CD4-positive, CD25-positive, alpha-beta regulatory T cell (primary cell): ENCODE data around the gene WDR70. TPM values are rescaled to one million over a fixed set of nuclear protein-coding genes. Genes with fewer than 3 reads are reported as not detected.

Experiments
- ATAC-seq, 2 donors: fragments of 150-1000 bp; cut with Tn5 transposase; one replicate each; pipeline ENCODE4 v1.10.0; 2021; ENCODE audit warnings: low read depth in 2 of 2, moderate number of reproducible peaks in 2 of 2, moderate library complexity in 1 of 2
- DNase-seq, 3 donors: peaks; one replicate each; pipeline versions ENCODE4 v3.0.0 to v3.0.0-alpha.2; 2012 to 2022; ENCODE audit warnings: mixed read lengths in 1 of 3
- H3K27ac ChIP-seq: one replicate; pipeline ENCODE4 v1.7.0; 2013; ENCODE audit warnings: mild to moderate bottlenecking, low read length; ENCODE audit not compliant: insufficient read depth, poor library complexity, severe bottlenecking
- H3K27me3 ChIP-seq: one replicate; pipeline ENCODE4 v1.7.0; 2013; ENCODE audit warnings: low read length; ENCODE audit not compliant: control insufficient read depth, insufficient read depth
- H3K36me3 ChIP-seq: one replicate; pipeline ENCODE4 v1.7.0; 2013; ENCODE audit warnings: mild to moderate bottlenecking, low read length, moderate library complexity; ENCODE audit not compliant: control insufficient read depth, insufficient read depth
- H3K4me1 ChIP-seq: 2 replicates; pipeline ENCODE4 v1.7.0; 2013; ENCODE audit warnings: mild to moderate bottlenecking, low read length; ENCODE audit not compliant: insufficient read depth, control insufficient read depth, poor library complexity, severe bottlenecking
- H3K4me3 ChIP-seq: one replicate; pipeline ENCODE4 v1.7.0; 2013; ENCODE audit warnings: low read depth, mild to moderate bottlenecking, low read length, moderate library complexity
- H3K9me3 ChIP-seq, 2 experiments: 1 replicate in 1 of 2; 2 replicates in 1 of 2; pipeline ENCODE4 v1.7.0; 2013; ENCODE audit warnings: low read length in 2 of 2, mild to moderate bottlenecking in 1 of 2, moderate library complexity in 1 of 2; ENCODE audit not compliant: control insufficient read depth in 2 of 2
- H3K27ac Mint-ChIP-seq, 3 donors: one replicate each; pipeline ENCODE4 v1.8.0; 2020 to 2022; ENCODE audit warnings: mild to moderate bottlenecking in 3 of 3, mixed read lengths in 3 of 3, moderate library complexity in 2 of 3
- H3K27me3 Mint-ChIP-seq: one replicate; pipeline ENCODE4 v1.8.0; 2022; ENCODE audit warnings: mild to moderate bottlenecking, mixed read lengths
- H3K36me3 Mint-ChIP-seq: one replicate; pipeline ENCODE4 v1.8.0; 2020; ENCODE audit warnings: mixed read lengths
- H3K4me1 Mint-ChIP-seq, 4 donors: one replicate each; pipeline ENCODE4 v1.8.0; 2020 to 2022; ENCODE audit warnings: mixed read lengths in 4 of 4, mild to moderate bottlenecking in 1 of 4
- H3K4me3 Mint-ChIP-seq, 4 donors: one replicate each; pipeline ENCODE4 v1.8.0; 2020 to 2022; ENCODE audit warnings: mild to moderate bottlenecking in 4 of 4, mixed read lengths in 4 of 4, moderate library complexity in 3 of 4
- H3K9me3 Mint-ChIP-seq, 7 donors: one replicate each; pipeline ENCODE4 v1.8.0; 2020 to 2022; ENCODE audit warnings: mixed read lengths in 7 of 7, mild to moderate bottlenecking in 3 of 7, moderate library complexity in 2 of 7
- polyA plus RNA-seq, 4 donors: library from polyadenylated mRNA; unstranded; fragments of 300-500 nt; fragmentation: Illumina TruSeq; gene quantifications; one replicate each; pipeline ENCODE4 v1.2.3, GENCODE V29; 2021
- total RNA-seq: library from RNA; stranded (reverse); gene quantifications from one replicate; pipeline ENCODE4 v1.2.3, GENCODE V29; 2022

WDR70 gene
- total and polyA plus RNA-seq, 5 donors from 2014 or later: 15.9 to 35.3 (median 24.9) TPM

DNA sequence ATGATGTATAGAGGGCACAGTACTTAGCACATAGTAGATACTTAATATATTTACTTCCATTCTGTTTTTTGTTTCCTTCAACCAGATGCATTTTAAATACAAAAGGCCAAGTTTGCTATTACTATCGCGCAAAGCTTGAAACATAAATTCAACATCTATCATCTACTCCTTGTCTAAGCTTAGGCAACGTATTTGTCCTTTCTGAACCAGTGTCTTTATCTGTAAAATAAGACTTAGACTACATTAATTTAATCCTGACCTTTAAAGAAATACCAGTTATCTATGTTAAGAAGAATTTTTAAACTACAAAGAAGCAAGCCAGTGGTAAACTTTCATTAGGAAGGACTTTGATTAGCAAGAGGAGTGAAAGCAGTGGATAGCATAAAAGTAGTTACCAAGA is 173.0 kb downstream of the WDR70 start:
- Mint-ChIP-seq H3K36me3 (peaks cover 16% of the 10 kb centered on the region), H3K4me1 (peaks cover 12 to 26% (median 18%) of the 10 kb centered on the region in 4 donors), H3K27ac (peak overlapping the region in 1 of 3 donors; percentile 12), H3K9me3 (no peaks in the 10 kb centered on the region), H3K27me3 (no peaks in the 10 kb centered on the region), H3K4me3 (no peak overlapping the region)
- DNase-seq: no peak
- Histone ChIP-seq H3K4me1 (no peaks in the 10 kb centered on the region), H3K27ac (no peak overlapping the region), H3K4me3 (no peak overlapping the region), H3K27me3 (no peaks in the 10 kb centered on the region), H3K9me3 (no peaks in the 10 kb centered on the region), H3K36me3 (no peaks in the 10 kb centered on the region)
- ATAC-seq: no peak

- Mint-ChIP-seq H3K36me3 (peaks cover 16% of the 10 kb centered on the region), H3K4me1 (peaks cover 12 to 30% (median 22%) of the 10 kb centered on the region in 4 donors), H3K27me3 (no peaks in the 10 kb centered on the region), H3K4me3 (no peak overlapping the region), H3K27ac (peak overlapping the region in 1 of 3 donors; percentile 12), H3K9me3 (peaks cover 0 to 3% (median 0%) of the 10 kb centered on the region in 7 donors)
- Histone ChIP-seq H3K9me3 (no peaks in the 10 kb centered on the region), H3K4me1 (no peaks in the 10 kb centered on the region), H3K27ac (no peak overlapping the region), H3K27me3 (no peaks in the 10 kb centered on the region), H3K4me3 (no peak overlapping the region), H3K36me3 (no peaks in the 10 kb centered on the region)
- ATAC-seq (no peak), DNase-seq (no peak)
These were observed 173.9 kb downstream of the WDR70 start for GRCh38 chr5:37552770-37553719.

DNA sequence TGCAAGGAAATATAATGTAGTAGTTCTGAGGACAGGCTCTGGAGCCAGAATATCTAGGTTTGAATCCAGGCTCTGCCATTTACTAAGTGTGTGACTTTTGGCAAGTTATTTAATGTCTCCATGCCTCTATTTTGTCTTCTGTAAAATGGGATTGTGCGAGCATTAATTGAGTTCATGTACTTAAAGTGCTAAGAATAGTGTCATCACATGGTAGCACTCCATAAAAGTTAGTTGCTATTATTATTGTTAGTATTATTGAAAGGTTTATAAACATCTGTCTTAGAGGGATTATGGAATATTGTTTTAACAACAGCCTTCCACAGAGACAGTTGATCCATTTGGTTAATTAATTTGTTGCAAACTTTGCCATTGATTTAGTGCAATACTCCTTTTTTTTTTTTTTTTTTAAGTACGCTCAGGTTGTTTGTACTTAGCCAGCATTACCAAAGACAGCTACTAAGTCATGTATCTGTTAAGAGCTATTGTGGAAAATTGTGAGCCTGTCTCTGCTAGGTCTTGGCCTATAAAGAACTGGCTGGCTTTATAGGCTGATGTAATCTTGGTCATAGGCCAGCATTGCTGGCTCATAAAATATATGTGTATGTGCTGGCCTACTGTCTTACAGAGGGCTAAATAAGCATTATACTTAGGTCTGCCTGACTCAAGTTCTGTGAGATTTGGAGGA is 174.7 kb downstream of the WDR70 start:
- no peaks in the 10 kb centered on the region for H3K36me3 ChIP-seq
- Mint-ChIP-seq H3K27ac (no peak overlapping the region), H3K9me3 (peaks cover 0 to 3% (median 0%) of the 10 kb centered on the region in 7 donors), H3K4me1 (peaks cover 8 to 30% (median 17%) of the 10 kb centered on the region in 4 donors), H3K27me3 (no peaks in the 10 kb centered on the region), H3K36me3 (peaks cover 10% of the 10 kb centered on the region), H3K4me3 (no peak overlapping the region)
- H3K9me3 ChIP-seq: no peaks in the 10 kb centered on the region
- H3K27me3 ChIP-seq: no peaks in the 10 kb centered on the region
- H3K27ac ChIP-seq: no peak overlapping the region
- no peaks in the 10 kb centered on the region for H3K4me1 ChIP-seq
- H3K4me3 ChIP-seq: no peak overlapping the region
- no peak for DNase-seq
- ATAC-seq: no peak

DNA sequence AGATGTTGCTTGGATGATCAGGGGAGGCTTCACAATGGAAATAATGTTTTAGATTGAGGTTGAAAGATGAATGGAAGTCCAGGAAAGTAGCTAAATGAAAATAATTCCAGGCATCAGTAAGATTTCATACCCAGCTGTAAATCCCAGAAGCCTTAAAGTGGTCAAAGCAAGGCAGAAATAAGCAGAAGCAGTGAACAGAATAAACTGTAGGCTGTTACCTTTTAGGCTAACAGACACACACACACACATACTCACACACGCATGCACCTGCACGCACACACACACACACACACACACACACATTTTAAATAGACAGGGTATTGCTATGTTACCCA is 175.3 kb downstream of the WDR70 start:
- DNase-seq (no peak), ATAC-seq (no peak)
- no peaks in the 10 kb centered on the region for H3K9me3 ChIP-seq
- no peaks in the 10 kb centered on the region for H3K36me3 ChIP-seq
- Mint-ChIP-seq H3K36me3 (peaks cover 8% of the 10 kb centered on the region), H3K4me3 (no peak overlapping the region), H3K27ac (no peak overlapping the region), H3K9me3 (peaks cover 0 to 3% (median 0%) of the 10 kb centered on the region in 7 donors), H3K4me1 (peaks cover 5 to 30% (median 13%) of the 10 kb centered on the region in 4 donors), H3K27me3 (no peaks in the 10 kb centered on the region)
- no peak overlapping the region for H3K4me3 ChIP-seq
- H3K27ac ChIP-seq: no peak overlapping the region
- H3K4me1 ChIP-seq: no peaks in the 10 kb centered on the region
- no peaks in the 10 kb centered on the region for H3K27me3 ChIP-seq

- ATAC-seq (no peak), DNase-seq (peak in 1 of 3 donors; percentile 41)
- Mint-ChIP-seq H3K9me3 (peaks cover 0 to 3% (median 0%) of the 10 kb centered on the region in 7 donors), H3K4me1 (peaks cover 5 to 29% (median 13%) of the 10 kb centered on the region in 4 donors), H3K4me3 (no peak overlapping the region), H3K27me3 (no peaks in the 10 kb centered on the region), H3K27ac (no peak overlapping the region), H3K36me3 (peaks cover 8% of the 10 kb centered on the region)
- no peaks in the 10 kb centered on the region for H3K4me1 ChIP-seq
- no peaks in the 10 kb centered on the region for H3K27me3 ChIP-seq
- H3K27ac ChIP-seq: no peak overlapping the region
- H3K36me3 ChIP-seq: no peaks in the 10 kb centered on the region
- H3K9me3 ChIP-seq: no peaks in the 10 kb centered on the region
- no peak overlapping the region for H3K4me3 ChIP-seq
These were observed 175.8 kb downstream of the WDR70 start for GRCh38 chr5:37554938-37555337.

GRCh38 chr5:37557734-37558293 is 178.7 kb downstream of the WDR70 start:
- Mint-ChIP-seq H3K27me3 (no peaks in the 10 kb centered on the region), H3K36me3 (peaks cover 8% of the 10 kb centered on the region), H3K4me1 (peaks cover 0 to 21% (median 6%) of the 10 kb centered on the region in 4 donors), H3K9me3 (peaks cover 0 to 3% (median 0%) of the 10 kb centered on the region in 7 donors), H3K27ac (peak overlapping the region in 1 of 3 donors; percentile 43), H3K4me3 (no peak overlapping the region)
- no peaks in the 10 kb centered on the region for H3K4me1 ChIP-seq
- H3K27ac ChIP-seq: no peak overlapping the region
- H3K36me3 ChIP-seq: no peaks in the 10 kb centered on the region
- H3K4me3 ChIP-seq: no peak overlapping the region
- no peaks in the 10 kb centered on the region for H3K27me3 ChIP-seq
- DNase-seq: no peak
- H3K9me3 ChIP-seq: no peaks in the 10 kb centered on the region
- ATAC-seq: no peak

- Mint-ChIP-seq H3K27ac (no peak overlapping the region), H3K27me3 (no peaks in the 10 kb centered on the region), H3K4me3 (no peak overlapping the region), H3K4me1 (peaks cover 4 to 11% (median 5%) of the 10 kb centered on the region in 4 donors), H3K36me3 (peaks cover 15% of the 10 kb centered on the region), H3K9me3 (no peaks in the 10 kb centered on the region)
- Histone ChIP-seq H3K9me3 (no peaks in the 10 kb centered on the region), H3K4me3 (no peak overlapping the region), H3K27ac (no peak overlapping the region), H3K27me3 (no peaks in the 10 kb centered on the region), H3K36me3 (no peaks in the 10 kb centered on the region), H3K4me1 (no peaks in the 10 kb centered on the region)
- no peak for ATAC-seq
- DNase-seq: no peak
These were observed 186.0 kb downstream of the WDR70 start for GRCh38 chr5:37565062-37565670.
